ENCODE measurements around the gene AHDC1.

Gene AHDC1

DNA sequence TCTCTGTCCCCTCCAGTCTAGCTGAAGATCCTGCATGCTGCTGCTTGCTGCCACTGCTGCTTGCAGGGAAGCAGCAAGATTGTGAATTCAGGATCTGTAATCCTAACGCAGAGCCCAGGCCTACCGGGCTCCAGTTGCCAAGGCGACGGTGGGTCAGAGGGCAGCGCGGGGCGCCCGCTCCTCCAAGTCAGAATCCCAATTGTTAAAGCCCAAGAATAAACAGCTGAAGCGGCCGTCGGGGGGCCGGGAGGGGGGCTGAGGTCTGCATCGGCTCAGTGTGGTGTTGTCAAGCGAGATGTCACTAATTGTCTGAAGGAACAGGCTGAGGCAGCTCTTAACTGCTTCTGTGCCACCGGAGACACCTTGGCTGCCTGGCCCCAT is 36.8 kb downstream of the AHDC1 start:
- no peak for DNase-seq (ENCODE audit: low read depth in 2 of 2)
- TF ChIP-seq, protein P1, sequence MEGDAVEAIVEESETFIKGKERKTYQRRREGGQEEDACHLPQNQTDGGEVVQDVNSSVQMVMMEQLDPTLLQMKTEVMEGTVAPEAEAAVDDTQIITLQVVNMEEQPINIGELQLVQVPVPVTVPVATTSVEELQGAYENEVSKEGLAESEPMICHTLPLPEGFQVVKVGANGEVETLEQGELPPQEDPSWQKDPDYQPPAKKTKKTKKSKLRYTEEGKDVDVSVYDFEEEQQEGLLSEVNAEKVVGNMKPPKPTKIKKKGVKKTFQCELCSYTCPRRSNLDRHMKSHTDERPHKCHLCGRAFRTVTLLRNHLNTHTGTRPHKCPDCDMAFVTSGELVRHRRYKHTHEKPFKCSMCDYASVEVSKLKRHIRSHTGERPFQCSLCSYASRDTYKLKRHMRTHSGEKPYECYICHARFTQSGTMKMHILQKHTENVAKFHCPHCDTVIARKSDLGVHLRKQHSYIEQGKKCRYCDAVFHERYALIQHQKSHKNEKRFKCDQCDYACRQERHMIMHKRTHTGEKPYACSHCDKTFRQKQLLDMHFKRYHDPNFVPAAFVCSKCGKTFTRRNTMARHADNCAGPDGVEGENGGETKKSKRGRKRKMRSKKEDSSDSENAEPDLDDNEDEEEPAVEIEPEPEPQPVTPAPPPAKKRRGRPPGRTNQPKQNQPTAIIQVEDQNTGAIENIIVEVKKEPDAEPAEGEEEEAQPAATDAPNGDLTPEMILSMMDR (IDR thresholded peaks at IDR 0.05; ENCODE audit: low read depth, low read length): no peak
- H3K4me3 ChIP-seq (replicated peaks in 1 of 2; ENCODE audit: low read depth in 2 of 2, low read length in 2 of 2): no peak overlapping the region

DNA sequence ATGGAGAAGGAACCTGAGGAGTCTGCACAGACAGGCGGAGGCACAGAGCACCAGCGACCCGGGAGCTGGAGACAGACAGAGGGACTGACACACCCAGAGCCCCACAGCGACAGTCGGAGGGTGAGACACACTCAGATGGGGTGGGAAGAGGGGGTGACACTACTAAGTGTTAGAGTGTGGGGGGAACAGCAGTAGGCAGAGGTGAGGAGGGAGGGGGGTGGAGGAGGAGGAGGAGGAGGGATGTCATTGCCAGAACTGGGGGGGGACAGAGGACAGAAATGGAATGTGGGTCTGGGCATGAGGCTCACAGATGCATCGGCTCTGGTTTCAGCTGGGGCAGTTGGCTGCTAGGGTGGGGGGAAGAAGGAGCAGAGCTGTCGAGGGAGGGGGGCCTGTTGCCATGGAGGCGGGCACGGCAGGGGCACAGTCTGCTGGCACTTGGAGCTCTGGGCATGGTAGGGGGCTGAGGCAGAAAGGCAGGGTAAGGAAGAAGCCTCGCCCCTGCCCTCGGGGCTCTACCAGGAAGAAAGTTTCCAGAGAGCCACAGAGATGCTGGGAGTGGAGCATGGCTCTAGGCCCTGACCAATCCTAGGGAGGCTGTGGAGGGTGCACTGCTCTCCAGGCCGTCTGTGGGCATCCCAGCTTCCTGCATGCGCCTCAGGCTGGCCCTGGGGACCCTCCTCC is 37.3 kb downstream of the AHDC1 start:
- TF ChIP-seq, protein P1 (IDR thresholded peaks at IDR 0.05; ENCODE audit: low read depth, low read length): no peak
- H3K4me3 ChIP-seq (replicated peaks in 1 of 2; ENCODE audit: low read depth in 2 of 2, low read length in 2 of 2): no peak overlapping the region
- no peak for DNase-seq (ENCODE audit: low read depth in 2 of 2)

GRCh38 chr1:27564710-27565649 is 39.0 kb downstream of the AHDC1 start:
- TF ChIP-seq, protein P1 (IDR thresholded peaks at IDR 0.05; ENCODE audit: low read depth, low read length): no peak
- no peak for DNase-seq (ENCODE audit: low read depth in 2 of 2)
- no peak overlapping the region for H3K4me3 ChIP-seq (replicated peaks in 1 of 2; ENCODE audit: low read depth in 2 of 2, low read length in 2 of 2)

- DNase-seq (ENCODE audit: low read depth in 2 of 2): peak; percentile 52 to 53
- TF ChIP-seq, protein P1 (IDR thresholded peaks at IDR 0.05; ENCODE audit: low read depth, low read length): no peak
- H3K4me3 ChIP-seq (replicated peaks in 1 of 2; ENCODE audit: low read depth in 2 of 2, low read length in 2 of 2): no peak overlapping the region
Measured at GRCh38 chr1:27563591-27564471, 40.1 kb downstream of the AHDC1 start.

DNA sequence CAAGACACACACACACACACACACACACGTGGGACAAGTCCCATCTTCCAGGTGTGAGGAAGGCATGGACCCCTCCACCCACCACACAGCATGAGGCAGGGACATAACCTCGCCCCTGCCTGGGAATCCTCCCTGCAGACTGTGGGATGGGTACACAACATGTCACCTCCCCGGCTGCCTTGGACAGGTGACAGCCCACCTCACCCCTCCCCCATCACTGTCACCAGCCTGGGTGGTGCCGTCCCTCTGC is 40.7 kb downstream of the AHDC1 start:
- H3K4me3 ChIP-seq (replicated peaks in 1 of 2; ENCODE audit: low read depth in 2 of 2, low read length in 2 of 2): no peak overlapping the region
- DNase-seq (ENCODE audit: low read depth in 2 of 2): no peak
- TF ChIP-seq, protein P1 (IDR thresholded peaks at IDR 0.05; ENCODE audit: low read depth, low read length): no peak

- H3K4me3 ChIP-seq (replicated peaks in 1 of 2; ENCODE audit: low read depth in 2 of 2, low read length in 2 of 2): no peak overlapping the region
- no peak for DNase-seq (ENCODE audit: low read depth in 2 of 2)
- TF ChIP-seq, protein P1 (IDR thresholded peaks at IDR 0.05; ENCODE audit: low read depth, low read length): no peak
Measured at GRCh38 chr1:27562534-27563340, 41.2 kb downstream of the AHDC1 start.

Data from cardiac fibroblast (primary cell).